Measurements from ENCODE around the gene EGFL7. TPM values are rescaled to one million over a fixed set of nuclear protein-coding genes. Genes with fewer than 3 reads are reported as not detected.
A peak's percentile ranks its signal among the peaks of the same experiment; 100 is the strongest.

The EGFL7 gene
- total RNA-seq, 1 donor = 3.3 TPM

- H3K9me3 ChIP-seq (ENCODE audit: low read depth, low read length) = no peaks in the 10 kb centered on the region
- TF ChIP-seq CTCF (IDR thresholded peaks at IDR 0.05; ENCODE audit: extremely low read depth, low read depth, low read length) = no peak
- peaks cover 14% of the 10 kb centered on the region for H3K79me2 ChIP-seq (ENCODE audit: insufficient read depth, low read length)
- H3K36me3 ChIP-seq (ENCODE audit: insufficient read depth, low read length) = no peaks in the 10 kb centered on the region
- peaks cover 4% of the 10 kb centered on the region for H3K4me1 ChIP-seq (ENCODE audit: insufficient read depth, low read length)
- peak; percentile 98 for DNase-seq (ENCODE audit: insufficient read length, low spot score, missing footprints)
- peak within 1 kb of the TSS; percentile 78 for H3K4me3 ChIP-seq (ENCODE audit: insufficient read depth, low read length)
- peak within 1 kb of the TSS; percentile 47 for H2AFZ ChIP-seq (ENCODE audit: low read length)
- peak within 1 kb of the TSS; percentile 84 for H3K4me2 ChIP-seq (ENCODE audit: insufficient read depth, low read length)
- no peak within 1 kb of the TSS for H3K27ac ChIP-seq (ENCODE audit: low read depth, low read length)
- H3K27me3 ChIP-seq (ENCODE audit: insufficient read depth, low read length) = no peaks in the 10 kb centered on the region
- peaks cover 5% of the 10 kb centered on the region for H4K20me1 ChIP-seq (ENCODE audit: insufficient read depth, low read length)
Observed at GRCh38 chr9:136686794-136687711, 24.3 kb downstream of the EGFL7 start, which contains the start of gene AGPAT2. Gene AGPAT2 (minus strand): TSS chr9:136687457. CDS start chr9:136687357, 100 bp downstream.

GRCh38 chr9:136687721-136688223, 25.1 kb downstream of the EGFL7 start:
- H3K27ac ChIP-seq (ENCODE audit: low read depth, low read length) = no peak overlapping the region
- H4K20me1 ChIP-seq (ENCODE audit: insufficient read depth, low read length) = peaks cover 5% of the 10 kb centered on the region
- H2AFZ ChIP-seq (ENCODE audit: low read length) = no peak overlapping the region
- no peak overlapping the region for H3K4me2 ChIP-seq (ENCODE audit: insufficient read depth, low read length)
- no peaks in the 10 kb centered on the region for H3K36me3 ChIP-seq (ENCODE audit: insufficient read depth, low read length)
- H3K27me3 ChIP-seq (ENCODE audit: insufficient read depth, low read length) = no peaks in the 10 kb centered on the region
- peaks cover 14% of the 10 kb centered on the region for H3K79me2 ChIP-seq (ENCODE audit: insufficient read depth, low read length)
- no peaks in the 10 kb centered on the region for H3K9me3 ChIP-seq (ENCODE audit: low read depth, low read length)
- no peak for DNase-seq (ENCODE audit: insufficient read length, low spot score, missing footprints)
- H3K4me3 ChIP-seq (ENCODE audit: insufficient read depth, low read length) = no peak overlapping the region
- TF ChIP-seq CTCF (IDR thresholded peaks at IDR 0.05; ENCODE audit: extremely low read depth, low read depth, low read length) = no peak
- H3K4me1 ChIP-seq (ENCODE audit: insufficient read depth, low read length) = peaks cover 4% of the 10 kb centered on the region

- Histone ChIP-seq H3K9me3 (ENCODE audit: low read depth, low read length) (no peaks in the 10 kb centered on the region), H3K27me3 (ENCODE audit: insufficient read depth, low read length) (no peaks in the 10 kb centered on the region), H3K4me2 (ENCODE audit: insufficient read depth, low read length) (no peak overlapping the region), H4K20me1 (ENCODE audit: insufficient read depth, low read length) (peaks cover 5% of the 10 kb centered on the region), H3K4me1 (ENCODE audit: insufficient read depth, low read length) (peaks cover 4% of the 10 kb centered on the region), H3K27ac (ENCODE audit: low read depth, low read length) (no peak overlapping the region), H3K36me3 (ENCODE audit: insufficient read depth, low read length) (no peaks in the 10 kb centered on the region), H2AFZ (ENCODE audit: low read length) (no peak overlapping the region), H3K4me3 (ENCODE audit: insufficient read depth, low read length) (no peak overlapping the region), H3K79me2 (ENCODE audit: insufficient read depth, low read length) (peaks cover 14% of the 10 kb centered on the region)
- no peak for DNase-seq (ENCODE audit: insufficient read length, low spot score, missing footprints)
- TF ChIP-seq CTCF (IDR thresholded peaks at IDR 0.05; ENCODE audit: extremely low read depth, low read depth, low read length) = no peak
Observed at GRCh38 chr9:136688274-136689107, 25.8 kb downstream of the EGFL7 start.
